GM18858 (cell line): ENCODE data around the gene UBXN1.
"Not testable (repeated sequence)": the region's sequence is repeated elsewhere in the genome, so short reads cannot be mapped to it uniquely, and the experiment has no call there.

ENCODE experiments used
- ATAC-seq: cut with Tn5 transposase; IDR thresholded peaks from one replicate; pipeline ENCODE4 v1.9.1; 2021; ENCODE audit not compliant: unreplicated experiment

Gene UBXN1

DNA sequence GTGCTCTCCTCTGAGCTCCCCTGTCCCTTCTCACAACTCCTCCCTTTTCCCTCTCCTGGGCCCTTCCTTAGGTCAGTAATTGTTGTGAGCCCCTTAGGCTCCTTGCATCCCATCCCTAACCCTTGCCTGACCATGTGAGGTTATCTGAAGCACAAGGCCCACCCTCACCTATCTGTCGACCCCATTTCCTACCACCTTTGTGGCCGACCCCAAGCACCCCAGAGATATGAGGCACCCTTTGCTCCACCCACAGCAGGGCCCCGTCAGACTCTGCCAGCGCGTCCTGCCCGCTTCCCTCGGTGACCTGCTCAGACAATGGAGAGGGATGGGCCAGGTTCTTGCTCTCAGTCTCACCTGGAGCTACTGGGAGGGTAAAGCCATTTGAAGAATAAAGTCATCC, 29.9 kb upstream of the UBXN1 start:
- ATAC-seq = no peak

DNA sequence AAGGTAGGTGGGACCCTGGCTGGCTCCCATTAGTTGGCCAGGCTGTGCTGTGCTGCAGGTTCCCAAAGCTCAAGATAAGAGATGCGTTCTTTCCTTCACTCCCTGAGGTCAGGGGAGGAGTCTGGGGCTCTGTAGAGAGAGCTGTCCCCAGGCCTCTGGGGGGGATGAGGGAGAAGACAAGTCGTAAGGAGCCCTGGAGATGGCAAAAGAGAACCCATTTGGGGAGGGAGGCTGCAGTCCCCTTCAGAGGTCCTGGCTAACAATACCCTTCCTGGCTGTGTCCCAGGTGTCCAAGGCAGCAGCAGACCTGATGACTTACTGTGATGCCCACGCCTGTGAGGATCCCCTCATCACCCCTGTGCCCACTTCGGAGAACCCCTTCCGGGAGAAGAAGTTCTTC, 29.5 kb upstream of the UBXN1 start:
- no peak for ATAC-seq

DNA sequence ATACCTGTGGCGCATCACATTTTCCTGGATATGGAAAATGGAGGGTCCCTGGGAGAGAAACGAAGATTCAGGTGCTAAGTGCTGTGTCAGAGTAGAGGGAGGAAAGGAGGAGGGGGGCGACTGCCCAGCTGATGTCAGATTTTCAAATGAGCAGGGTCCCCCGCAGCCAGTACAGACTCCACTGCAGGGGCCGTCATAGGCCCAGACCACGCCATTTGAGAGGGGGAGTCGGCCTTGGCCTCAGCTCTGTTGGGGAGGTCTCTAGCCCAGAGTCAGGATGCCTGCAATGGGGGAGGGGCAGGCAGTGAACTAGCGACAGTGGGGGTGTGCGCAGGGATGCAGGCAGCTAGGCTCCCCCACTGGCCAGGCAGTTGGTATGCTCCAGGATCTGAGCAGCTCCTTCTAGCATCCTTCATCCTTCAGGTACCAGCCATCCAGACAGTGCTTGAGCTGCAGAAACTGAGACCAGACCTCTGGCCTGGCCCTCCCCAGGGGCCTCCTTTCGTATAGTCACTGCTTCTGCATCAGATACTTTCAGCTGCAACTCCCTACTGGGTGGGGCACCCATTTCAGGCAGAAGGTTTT, 28.5 kb upstream of the UBXN1 start, which contains the start of the genes BSCL2 and GNG3:
TSS of gene BSCL2 (minus strand) at position 148 of the 585 bp plus-strand sequence. CDS start 229 bp downstream, outside the sequence.
TSS of gene GNG3 (plus strand) at position 400 of the 585 bp plus-strand sequence. CDS start 620 bp downstream, outside the sequence.
- ATAC-seq = no peak

DNA sequence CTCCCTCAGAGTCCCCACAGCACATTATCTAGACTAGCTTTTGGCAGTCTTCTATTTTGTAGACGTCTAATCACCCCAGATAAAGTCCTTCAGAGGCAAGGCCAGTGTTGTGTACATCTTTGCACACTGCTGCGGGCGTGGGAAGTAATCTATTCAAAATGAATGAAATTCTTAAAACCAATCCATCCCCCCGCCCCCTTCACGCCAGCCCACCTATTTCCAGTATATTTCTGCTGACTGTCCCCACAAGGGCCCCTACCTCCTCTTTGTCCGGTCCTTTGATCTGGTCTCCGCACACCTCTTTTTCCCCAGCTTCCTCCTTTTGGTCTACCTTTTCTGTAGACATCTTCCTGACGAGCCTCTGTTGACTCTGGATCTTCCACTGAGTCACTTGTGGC, 28.0 kb upstream of the UBXN1 start:
- no peak for ATAC-seq

DNA sequence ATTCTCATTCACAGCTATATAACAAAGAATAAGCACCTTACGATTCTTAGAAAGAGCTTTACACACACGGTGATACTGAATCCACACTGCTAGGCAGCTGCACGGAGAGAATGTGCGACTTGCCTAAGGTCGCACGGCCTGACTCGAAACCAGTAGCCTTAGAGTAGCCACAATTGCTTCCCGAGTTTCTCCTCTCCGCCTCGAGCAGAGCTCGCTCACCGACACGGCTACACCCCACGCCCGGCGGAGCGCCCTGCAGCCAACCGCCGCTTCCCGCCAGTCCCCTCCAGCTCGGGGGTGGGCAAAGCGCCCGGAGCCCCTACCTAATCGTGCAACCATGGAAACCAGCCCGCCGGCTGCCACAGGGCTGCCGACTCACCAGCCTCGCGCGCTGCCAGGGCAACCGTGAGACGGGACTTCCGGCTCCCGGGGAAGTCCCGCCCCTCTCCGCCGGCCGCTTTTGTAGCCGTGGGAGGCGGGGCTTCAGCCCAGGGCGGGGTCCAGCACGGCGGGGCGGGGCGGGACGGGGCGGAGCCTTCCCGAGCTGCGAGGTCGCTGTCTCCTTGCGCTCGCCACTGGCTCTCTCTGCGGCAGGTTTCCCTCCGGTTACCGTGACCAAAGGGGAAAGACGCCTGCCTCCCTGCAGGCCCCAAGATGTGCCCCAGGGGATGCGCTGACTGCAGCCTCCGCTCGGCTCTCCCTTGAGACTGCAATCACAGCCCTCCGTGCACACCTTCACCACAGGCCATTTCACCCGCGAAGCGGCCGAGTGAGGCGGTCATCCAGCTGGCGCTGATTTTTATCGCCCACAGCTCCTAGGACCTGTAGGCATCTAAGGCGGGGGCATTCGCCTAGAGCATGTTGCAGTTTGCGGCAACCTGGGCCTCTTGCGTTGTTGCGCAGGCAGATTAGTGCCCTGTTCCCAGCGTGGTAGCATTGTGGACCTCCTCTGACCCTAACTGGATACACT, 27.3 kb upstream of the UBXN1 start:
- ATAC-seq = no peak

DNA sequence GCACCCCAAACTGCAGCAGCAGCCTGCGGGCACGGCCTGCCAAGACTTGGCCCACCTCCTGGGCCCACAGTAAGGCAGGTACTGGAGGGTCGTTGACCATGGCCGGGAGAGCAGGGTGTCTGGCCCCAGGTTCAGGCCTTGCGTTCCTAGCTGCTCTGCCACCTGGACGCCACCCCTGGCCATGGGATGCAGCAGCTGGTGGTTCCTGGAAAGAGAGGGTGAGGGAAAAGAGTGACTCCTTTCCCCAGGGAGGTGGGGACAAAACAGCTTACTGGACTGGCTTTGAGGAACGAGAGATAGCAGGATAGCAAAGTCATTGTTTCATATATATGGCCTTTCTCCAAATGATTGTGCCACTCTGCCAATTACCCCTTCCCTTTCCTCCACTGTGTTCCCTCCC, 26.5 kb upstream of the UBXN1 start:
- ATAC-seq = no peak

DNA sequence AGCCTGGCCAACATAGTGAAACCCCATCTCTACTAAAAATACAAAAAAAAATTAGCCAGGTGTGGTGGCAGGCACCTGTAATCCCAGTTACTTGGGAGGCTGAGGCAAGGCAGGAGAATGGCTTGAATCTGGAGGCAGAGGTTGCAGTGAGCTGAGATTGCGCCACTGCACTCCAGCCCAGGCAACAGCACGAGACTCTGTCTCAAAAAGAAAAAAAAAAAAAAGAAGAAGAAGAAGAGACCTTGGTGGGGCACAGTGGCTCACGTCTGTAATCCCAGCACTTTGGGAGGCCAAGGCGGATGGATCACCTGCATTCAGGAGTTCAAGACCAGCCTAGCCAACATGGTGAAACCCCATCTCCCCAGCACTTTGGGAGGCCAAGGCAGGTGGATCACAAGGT, 25.0 kb upstream of the UBXN1 start:
- not testable (repeated sequence) for ATAC-seq

DNA sequence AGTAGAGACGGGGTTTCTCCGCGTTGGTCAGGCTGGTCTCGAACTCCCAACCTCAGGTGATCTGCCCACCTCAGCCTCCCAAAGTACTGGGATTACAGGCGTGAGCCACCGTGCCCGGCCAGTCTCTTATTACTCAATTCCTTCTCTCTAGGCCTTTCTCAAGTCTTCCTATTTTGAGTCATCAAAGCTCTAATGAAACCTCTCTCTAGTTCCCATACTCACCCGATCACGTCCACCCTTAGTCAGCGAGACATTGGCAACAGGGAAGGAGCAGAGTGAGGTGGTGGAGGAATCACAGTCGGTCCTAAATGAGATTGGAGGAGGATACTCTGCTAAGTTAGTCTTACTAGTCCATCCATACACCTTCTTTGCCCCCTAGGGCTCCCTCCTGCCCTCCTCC, 23.4 kb upstream of the UBXN1 start:
- no peak for ATAC-seq

DNA sequence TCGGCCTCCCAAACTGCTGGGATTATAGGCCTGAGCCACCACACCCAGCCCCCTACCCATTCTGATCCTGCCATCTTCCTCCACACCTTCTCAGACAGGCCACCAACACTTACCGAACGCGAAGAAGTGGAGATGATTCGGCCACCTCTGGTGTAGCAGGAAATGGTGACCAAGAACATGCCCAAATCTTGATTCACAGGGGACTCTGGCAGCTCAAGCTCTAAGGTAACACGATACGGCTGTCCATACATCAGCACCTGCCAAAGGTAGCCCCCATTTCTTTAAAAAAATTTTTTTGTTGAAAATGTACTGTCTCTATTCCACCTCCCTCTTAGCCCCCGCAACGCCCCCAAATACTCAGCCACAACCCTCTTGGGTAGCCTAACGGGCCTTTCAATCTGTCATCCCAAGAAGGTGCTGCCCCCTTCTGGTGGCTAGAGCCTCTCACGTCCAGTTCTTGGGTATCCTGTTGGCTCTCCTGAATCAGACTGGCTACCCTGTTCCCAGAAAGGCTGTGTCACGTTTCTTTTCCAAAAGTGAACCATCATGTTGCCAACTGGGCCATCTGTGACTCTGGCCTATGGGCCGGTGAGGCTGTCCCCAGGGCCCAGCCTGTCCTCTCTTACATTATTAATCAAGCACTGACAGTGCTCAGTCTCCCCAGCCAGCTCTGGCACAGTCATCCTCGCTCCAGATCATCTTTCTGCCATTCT, 15.7 kb upstream of the UBXN1 start:
- no peak for ATAC-seq

DNA sequence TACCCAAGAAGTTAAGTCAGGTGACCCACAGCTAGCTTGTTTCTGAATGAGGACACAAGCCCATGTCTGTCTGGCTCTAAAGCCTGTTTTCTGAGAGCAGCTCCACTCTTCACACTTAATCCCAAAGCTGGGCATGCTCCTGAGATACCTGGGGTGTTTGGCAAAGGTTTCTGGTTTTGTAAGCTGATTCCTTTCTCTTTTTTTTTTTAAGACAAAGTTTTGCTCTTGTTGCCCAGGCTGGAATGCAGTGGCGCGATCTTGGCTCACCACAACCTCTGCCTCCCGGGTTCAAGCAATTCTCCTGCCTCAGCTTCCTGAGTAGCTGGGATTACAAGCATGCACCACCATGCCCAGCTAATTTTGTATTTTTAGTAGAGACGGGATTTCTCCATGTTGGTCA, 14.8 kb upstream of the UBXN1 start:
- not testable (repeated sequence) for ATAC-seq

DNA sequence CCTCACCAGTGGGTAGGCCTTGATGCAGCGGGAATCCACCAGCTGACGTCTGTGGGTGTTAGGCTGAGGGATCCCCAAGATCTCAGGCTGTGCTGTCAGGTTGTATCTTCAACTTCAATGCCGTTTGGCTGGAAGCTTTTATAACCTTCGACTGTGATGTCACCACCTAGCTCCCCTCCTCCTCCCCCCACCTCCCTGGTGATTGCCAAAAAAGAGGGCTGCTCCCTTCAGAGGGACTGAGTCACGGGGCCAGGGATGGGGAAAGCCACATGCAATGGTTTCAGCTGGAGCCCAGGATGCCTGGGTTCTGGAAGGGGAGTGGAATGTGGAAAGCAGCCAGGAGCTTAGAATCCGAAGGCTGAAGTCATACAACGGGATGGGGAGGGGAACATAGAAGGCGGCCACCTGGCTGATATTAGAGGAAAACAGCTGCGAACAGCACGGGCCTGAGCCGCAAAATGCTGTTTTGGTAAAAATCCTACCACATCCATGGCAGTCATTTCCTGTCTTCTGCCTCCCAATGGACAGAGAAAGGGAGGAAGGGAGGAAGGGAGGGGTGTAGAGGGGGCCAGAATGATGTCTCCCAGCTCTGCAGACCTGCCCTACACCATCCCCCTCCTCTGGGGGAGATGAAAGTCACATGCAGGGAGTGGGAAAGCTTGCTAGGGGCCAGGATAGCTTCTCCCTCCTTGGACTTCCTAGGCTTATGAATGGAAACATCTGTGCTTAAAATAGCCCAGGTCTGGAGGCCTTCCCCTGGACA, 10.7 kb upstream of the UBXN1 start, which contains the start of gene LRRN4CL:
TSS of gene LRRN4CL (minus strand) at position 110 of the 763 bp plus-strand sequence. CDS start 1,022 bp downstream, outside the sequence.
- no peak for ATAC-seq

DNA sequence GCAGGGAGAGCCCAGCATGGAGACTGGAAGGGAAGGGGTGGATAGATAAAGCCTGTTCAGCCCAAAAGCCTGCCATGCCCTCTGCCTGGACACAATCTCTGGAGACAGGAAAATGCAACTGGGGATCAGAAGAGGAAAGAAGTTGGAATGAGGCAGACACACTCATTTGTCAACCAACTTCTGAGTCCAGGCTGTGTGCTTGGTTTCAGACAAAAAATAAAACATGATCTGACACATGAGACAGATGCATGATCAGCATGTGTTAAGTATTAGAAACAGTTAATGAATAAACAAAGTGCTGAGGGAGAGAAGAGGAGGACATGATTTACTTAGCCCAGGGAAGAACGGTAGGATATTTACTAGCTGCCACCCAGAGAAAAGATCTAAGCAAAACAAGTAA, 9.6 kb upstream of the UBXN1 start:
- ATAC-seq = no peak

DNA sequence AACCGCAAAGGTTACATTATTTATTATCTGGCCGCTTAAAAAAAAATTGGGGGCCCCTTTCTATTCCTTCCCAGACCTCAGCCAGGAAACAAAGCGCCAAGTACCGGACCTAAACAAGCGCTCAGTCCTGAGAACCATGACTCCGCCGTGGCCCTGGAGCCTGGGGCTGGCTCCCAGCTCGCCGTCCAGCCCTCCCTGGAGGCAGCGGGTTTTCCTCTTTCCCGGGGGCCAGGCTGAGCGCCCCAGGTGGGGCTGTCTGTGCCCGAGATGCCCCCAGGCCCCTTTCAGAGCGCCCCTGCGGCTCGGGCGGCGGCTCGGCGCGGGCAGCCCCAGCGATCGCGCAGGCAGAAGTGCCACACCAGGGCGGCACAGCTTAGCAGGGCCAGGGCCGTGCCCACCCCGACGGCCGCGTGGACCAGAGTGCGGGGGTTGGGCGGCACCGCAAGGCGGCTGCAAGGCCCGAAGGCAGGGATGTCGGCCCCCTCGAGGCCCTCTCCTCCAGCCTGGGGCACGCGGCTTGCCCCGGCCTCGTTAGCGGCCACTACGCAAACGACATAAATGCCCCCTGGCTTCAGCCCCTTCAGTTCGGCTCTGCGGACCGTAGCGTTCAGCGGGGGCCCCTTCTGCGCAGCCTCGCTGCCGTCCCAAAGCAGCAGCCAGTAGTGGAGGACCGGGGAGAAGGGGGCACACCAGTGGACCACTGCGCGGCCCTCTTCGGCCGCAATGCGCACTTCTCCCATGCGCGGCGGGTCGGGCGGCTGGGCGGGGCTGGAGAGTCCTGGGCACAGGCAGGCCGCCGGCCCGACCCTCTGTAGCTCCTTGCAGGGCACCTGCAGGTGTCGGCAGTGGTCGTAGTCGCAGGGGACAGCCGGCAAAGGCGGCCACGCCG, 8.9 kb upstream of the UBXN1 start:
- no peak for ATAC-seq

DNA sequence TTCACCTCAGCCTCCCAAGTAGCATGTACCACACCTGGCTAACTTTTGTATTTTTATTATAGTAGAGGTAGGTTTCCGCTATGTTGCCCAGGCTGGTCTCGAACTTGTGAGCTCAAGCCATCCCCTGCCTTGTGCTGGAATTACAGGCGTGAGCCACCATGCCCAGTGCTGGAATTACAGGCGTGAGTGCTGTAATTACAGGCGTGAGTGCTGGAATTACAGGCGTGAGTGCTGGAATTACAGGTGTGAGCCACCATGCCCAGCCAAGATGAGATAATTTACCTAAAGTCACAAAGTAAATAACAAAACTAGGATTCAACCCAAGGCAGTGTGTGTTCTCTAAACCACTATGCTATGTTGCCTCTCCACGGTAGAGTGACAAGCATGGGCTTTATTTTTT, 3.6 kb upstream of the UBXN1 start:
- no peak for ATAC-seq

DNA sequence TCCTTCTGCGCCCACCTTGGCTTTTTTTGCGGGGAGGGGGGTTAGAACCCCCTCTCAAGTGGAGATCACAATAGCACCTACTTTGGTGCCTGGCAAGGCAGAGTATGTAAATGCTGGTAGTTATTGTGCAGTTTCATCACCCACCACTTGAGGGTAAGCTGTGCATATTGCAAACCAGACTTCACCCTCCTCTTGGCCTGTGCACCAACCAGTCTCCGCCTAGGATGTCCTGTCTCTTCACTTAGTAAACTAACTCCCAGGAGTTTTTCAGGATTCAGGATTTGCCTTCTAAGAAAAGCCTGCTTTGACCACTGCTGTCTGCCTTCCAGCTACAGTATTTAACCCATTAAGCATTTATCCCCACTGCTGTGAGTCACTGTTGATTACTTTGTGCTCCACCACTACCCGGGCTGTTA, 2.0 kb upstream of the UBXN1 start:
- no peak for ATAC-seq

DNA sequence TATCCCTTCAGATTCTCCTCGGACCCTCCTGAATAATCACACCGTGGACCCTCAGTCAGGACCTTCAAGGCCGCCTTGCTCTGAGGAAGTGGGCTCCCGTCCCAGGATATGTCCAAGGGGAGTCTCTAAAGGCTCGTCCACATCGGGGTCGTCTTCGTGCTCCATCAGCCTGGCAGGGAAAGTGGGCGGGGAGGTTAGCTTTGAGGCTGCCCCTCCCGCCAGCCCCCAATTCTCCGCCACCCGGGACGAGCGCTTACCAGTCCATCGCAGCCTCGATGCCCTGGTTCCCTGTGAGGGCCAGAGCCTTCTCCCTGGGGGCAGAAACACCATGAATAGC, 472 bp downstream of the UBXN1 start:
- no peak for ATAC-seq

DNA sequence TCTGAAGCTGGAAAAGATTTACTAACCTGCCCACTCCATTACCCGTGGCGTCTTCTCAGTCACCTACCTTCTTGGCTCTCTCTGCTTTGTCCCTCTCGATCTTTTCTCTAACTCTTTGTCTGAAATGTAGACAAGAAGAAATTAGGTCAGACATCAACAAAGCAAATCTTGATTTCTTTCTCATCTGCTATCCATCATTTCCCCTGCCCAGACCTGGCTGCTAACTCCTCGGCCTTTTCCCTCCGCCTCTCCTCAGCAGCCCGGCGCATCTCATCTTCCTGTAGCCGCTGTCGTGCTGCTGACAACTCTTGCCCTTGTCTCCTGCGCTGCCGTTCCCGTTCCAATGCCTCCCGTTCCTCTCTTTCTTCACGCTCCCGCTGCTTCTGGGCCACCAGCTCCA, 1.2 kb downstream of the UBXN1 start:
- no peak for ATAC-seq

DNA sequence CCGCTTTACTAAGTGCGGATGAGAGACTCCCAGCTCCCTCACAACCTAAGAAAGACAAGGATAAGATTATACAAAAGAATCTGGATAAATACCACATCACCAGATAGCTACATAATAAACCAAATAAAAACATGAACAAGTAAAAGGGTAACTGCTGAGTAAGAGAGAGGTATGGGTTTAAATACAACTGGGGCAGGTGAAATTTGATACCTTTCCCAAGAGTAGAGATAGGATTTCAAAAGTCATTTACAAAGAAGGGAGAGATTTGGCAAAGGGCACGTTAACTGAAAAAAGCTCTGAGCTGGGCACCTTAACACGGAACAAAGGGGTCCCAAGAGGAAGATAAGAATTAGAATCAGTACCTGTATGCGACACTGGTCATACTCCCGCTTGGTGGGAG, 1.7 kb downstream of the UBXN1 start:
- no peak for ATAC-seq

DNA sequence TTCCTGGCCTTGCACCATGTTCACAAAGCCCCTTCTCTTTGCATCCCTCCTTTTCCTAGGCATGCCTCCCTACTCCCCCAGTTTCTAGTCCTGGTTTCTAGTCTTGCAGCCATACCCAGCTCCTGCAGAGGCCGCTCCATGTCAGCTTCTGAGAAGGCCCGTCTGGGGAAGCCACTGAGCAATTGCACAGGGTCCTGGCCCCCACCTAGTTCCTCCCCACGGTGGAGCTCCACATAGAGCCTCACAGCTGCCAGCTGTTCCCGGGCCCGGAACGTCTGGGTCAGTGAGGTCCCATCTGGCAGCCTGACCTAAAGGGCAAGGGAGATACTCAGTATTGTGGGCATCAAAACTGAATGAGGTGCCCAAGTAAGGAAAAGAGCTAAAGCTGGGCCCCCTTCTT, 2.2 kb downstream of the UBXN1 start:
- ATAC-seq = no peak

DNA sequence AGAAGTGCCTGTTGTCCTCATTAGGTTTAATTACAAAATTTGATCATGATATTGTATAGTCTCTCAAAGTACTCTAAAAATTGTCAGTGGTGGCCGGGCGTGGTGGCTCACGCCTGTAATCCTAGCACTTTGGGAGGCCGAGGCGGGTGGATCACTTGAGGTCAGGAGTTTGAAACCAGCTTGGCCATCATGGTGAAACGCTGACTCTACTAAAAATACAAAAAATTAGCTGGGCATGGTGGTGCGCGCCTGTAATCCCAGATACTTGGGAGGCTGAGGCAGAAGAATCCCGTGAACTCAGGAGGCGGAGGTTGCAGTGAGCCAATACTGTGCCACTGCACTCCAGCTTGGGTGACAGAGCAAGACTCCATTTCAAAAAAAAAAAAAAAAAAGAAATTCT, 3.5 kb downstream of the UBXN1 start:
- not testable (repeated sequence) for ATAC-seq
